HepG2 (cell line): ENCODE measurements around the gene EXOC3L4. TPM values are rescaled to one million over a fixed set of nuclear protein-coding genes. Genes with fewer than 3 reads are reported as not detected.
A peak's percentile ranks its signal among the peaks of the same experiment; 100 is the strongest.

Experiments used
- LCORL ChIP-seq, 2 experiments: fragments of 450-650 bp in 1 of 2; sonication (generic) in 1 of 2; formaldehyde crosslinking in 1 of 2; IDR thresholded peaks; 2 replicates each; pipeline versions ENCODE4 v1.5.0 to v1.6.1; 2017 to 2020; ENCODE audit warnings: antibody characterized with exemption in 1 of 2, missing genetic modification reagents in 1 of 2
- MED8 ChIP-seq: sonication (generic); formaldehyde crosslinking; IDR thresholded peaks from 2 replicates; pipeline ENCODE4 v1.8.1; 2023; ENCODE audit warnings: mild to moderate bottlenecking, missing genetic modification reagents; ENCODE audit not compliant: insufficient replicate concordance
- PAWR ChIP-seq: sonication (generic); formaldehyde crosslinking; IDR thresholded peaks from 2 replicates; pipeline ENCODE4 v1.4.0; 2020; ENCODE audit warnings: missing genetic modification reagents, mild to moderate bottlenecking, borderline replicate concordance
- PHF20 ChIP-seq: sonication (generic); formaldehyde crosslinking; IDR thresholded peaks from 2 replicates; pipeline ENCODE4 v1.5.0; 2020; ENCODE audit warnings: mild to moderate bottlenecking, missing genetic modification reagents
- PLRG1 ChIP-seq: fragments of 450-650 bp; conservative IDR thresholded peaks from 2 replicates; pipeline ENCODE4 v1.6.1; 2016
- XRCC5 ChIP-seq: fragments of 200-400 bp; formaldehyde crosslinking; optimal IDR thresholded peaks from 2 replicates; pipeline ENCODE3; 2017; ENCODE audit warnings: mild to moderate bottlenecking, low read length
- ZBTB21 ChIP-seq: sonication (generic); formaldehyde crosslinking; IDR thresholded peaks from 2 replicates; pipeline ENCODE4 v1.4.0; 2020; ENCODE audit warnings: missing genetic modification reagents
- ZNF20 ChIP-seq: sonication (generic); formaldehyde crosslinking; IDR thresholded peaks from 2 replicates; pipeline ENCODE4 v1.4.0; 2020; ENCODE audit warnings: mild to moderate bottlenecking, moderate library complexity, missing genetic modification reagents
- ZNF556 ChIP-seq: sonication (generic); formaldehyde crosslinking; IDR thresholded peaks from 2 replicates; pipeline ENCODE4 v1.4.0; 2020; ENCODE audit warnings: mild to moderate bottlenecking, missing genetic modification reagents, borderline replicate concordance
- ZNF563 ChIP-seq: sonication (generic); formaldehyde crosslinking; IDR thresholded peaks from 2 replicates; pipeline ENCODE4 v1.8.0; 2022; ENCODE audit warnings: mild to moderate bottlenecking, moderate library complexity, missing genetic modification reagents
- ZNF766 ChIP-seq: sonication (generic); formaldehyde crosslinking; IDR thresholded peaks from 2 replicates; pipeline ENCODE4 v1.5.0; 2020; ENCODE audit warnings: missing genetic modification reagents, borderline replicate concordance
- ZSCAN20 ChIP-seq: sonication (generic); formaldehyde crosslinking; IDR thresholded peaks from 2 replicates; pipeline ENCODE4 v1.4.0; 2020; ENCODE audit warnings: missing genetic modification reagents, mild to moderate bottlenecking, borderline replicate concordance
- ZSCAN25 ChIP-seq: sonication (generic); formaldehyde crosslinking; IDR thresholded peaks from 2 replicates; pipeline ENCODE4 v1.8.0; 2022; ENCODE audit warnings: mild to moderate bottlenecking, missing genetic modification reagents
- ZZZ3 ChIP-seq: sonication (generic); formaldehyde crosslinking; IDR thresholded peaks from 2 replicates; pipeline ENCODE4 v1.4.0; 2020; ENCODE audit warnings: missing genetic modification reagents, mild to moderate bottlenecking, borderline replicate concordance
- polyA plus RNA-seq, 8 experiments: library from polyadenylated mRNA; depleted of rRNA in 3 of 8; stranded (reverse) in 7 of 8; unstranded in 1 of 8; fragments of >200 nt; fragmentation: Illumina TruSeq in 4 of 8; extraction: Trizol in 4 of 8; gene quantifications; 2 replicates each; pipeline versions ENCODE4 v1.2.1 to v1.2.3, GENCODE V29; 2011 to 2016; ENCODE audit warnings: low read depth in 4 of 8, missing spikeins in 1 of 8, mixed read lengths in 1 of 8; ENCODE audit not compliant: insufficient read depth in 1 of 8
- total RNA-seq, 5 experiments: library from RNA; depleted of rRNA; stranded (reverse); fragments of >200 nt; fragmentation: Illumina TruSeq; extraction: Trizol; gene quantifications; 2 replicates each; pipeline ENCODE4 v1.2.3, GENCODE V29; 2016; ENCODE audit warnings: low read depth in 1 of 5
- TF ChIP-seq, protein P1 (sequence below): sonication (generic); formaldehyde crosslinking; IDR thresholded peaks from 2 replicates; pipeline ENCODE4 v1.8.1; 2023; ENCODE audit warnings: missing genetic modification reagents, mild to moderate bottlenecking, borderline replicate concordance
- TF ChIP-seq, protein P2 (sequence below): sonication (generic); formaldehyde crosslinking; IDR thresholded peaks from 2 replicates; pipeline ENCODE4 v1.5.1; 2020; ENCODE audit warnings: missing genetic modification reagents, mild to moderate bottlenecking, borderline replicate concordance
- TF ChIP-seq, protein P3 (sequence below): sonication (generic); formaldehyde crosslinking; IDR thresholded peaks from 2 replicates; pipeline ENCODE4 v1.4.0; 2020; ENCODE audit warnings: missing genetic modification reagents
- TF ChIP-seq, protein P4 (sequence below): IDR thresholded peaks from 2 replicates; pipeline ENCODE4 v1.6.1; 2016; ENCODE audit warnings: low read depth
- TF ChIP-seq, protein P5 (sequence below): sonication (generic); formaldehyde crosslinking; IDR thresholded peaks from 2 replicates; pipeline ENCODE4 v1.8.0; 2022; ENCODE audit warnings: missing genetic modification reagents, mild to moderate bottlenecking, inconsistent platforms, borderline replicate concordance
- TF ChIP-seq, protein P6 (sequence below): sonication (generic); formaldehyde crosslinking; IDR thresholded peaks from 2 replicates; pipeline ENCODE4 v1.4.0; 2020; ENCODE audit warnings: missing genetic modification reagents

The EXOC3L4 gene
- total and polyA plus RNA-seq, 2 of the 13 experiments (the other 11 are each of a cell fraction or from before 2014, with no cell fraction given) = 11.8 to 27.0 TPM

DNA sequence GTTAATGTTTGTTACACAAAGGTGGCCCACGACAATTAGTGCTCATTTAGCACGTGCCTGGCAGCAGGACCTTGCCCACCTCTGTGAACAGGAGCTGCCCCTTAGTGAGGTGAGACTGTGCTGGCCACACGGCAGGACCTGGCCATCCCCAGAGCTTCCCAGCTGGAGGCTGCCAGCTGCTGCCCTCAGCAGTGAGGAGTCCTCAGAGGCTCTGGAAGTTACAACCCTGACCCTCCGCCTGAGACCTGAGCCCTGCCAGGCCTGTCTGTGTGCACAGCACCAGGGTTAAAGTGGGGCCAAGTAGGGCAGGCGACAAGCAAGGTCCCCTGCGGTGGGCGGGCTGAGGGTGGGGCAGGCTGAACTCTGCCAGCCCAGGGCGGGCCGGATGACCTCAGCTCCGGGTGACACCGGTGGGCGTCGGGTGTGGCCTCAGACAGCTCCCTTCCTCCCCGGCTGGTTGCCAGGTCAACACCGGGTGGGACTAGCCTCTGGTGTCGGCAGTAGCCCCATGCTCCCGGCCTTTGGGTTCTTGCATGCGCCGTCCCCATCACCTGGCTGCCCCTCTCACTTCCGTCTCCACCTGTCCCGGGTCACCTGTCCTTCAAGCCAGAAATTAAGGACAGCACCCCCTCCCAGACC, 19.7 kb upstream of the EXOC3L4 start (continued):
- TF ChIP-seq LCORL (IDR thresholded peaks at IDR 0.05) (no peak), LCORL (CRISPR knock-in tag; IDR thresholded peaks at IDR 0.05) (peak; percentile 52), ZSCAN25 (CRISPR knock-in tag) (peak; percentile 30; the same call in 1 of the 2 replicates), ZZZ3 (no peak), ZNF766 (CRISPR knock-in tag) (no peak), PLRG1 (no peak), ZNF556 (CRISPR knock-in tag) (no peak), XRCC5 (no peak), ZBTB21 (CRISPR knock-in tag) (no peak), PHF20 (CRISPR knock-in tag) (no peak), PAWR (CRISPR knock-in tag) (no peak), ZNF563 (CRISPR knock-in tag) (no peak), ZSCAN20 (CRISPR knock-in tag) (no peak), ZNF20 (no peak), MED8 (CRISPR knock-in tag) (no peak)
- TF ChIP-seq, protein P1, sequence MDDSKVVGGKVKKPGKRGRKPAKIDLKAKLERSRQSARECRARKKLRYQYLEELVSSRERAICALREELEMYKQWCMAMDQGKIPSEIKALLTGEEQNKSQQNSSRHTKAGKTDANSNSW (CRISPR knock-in tag) = no peak
- TF ChIP-seq, protein P2, sequence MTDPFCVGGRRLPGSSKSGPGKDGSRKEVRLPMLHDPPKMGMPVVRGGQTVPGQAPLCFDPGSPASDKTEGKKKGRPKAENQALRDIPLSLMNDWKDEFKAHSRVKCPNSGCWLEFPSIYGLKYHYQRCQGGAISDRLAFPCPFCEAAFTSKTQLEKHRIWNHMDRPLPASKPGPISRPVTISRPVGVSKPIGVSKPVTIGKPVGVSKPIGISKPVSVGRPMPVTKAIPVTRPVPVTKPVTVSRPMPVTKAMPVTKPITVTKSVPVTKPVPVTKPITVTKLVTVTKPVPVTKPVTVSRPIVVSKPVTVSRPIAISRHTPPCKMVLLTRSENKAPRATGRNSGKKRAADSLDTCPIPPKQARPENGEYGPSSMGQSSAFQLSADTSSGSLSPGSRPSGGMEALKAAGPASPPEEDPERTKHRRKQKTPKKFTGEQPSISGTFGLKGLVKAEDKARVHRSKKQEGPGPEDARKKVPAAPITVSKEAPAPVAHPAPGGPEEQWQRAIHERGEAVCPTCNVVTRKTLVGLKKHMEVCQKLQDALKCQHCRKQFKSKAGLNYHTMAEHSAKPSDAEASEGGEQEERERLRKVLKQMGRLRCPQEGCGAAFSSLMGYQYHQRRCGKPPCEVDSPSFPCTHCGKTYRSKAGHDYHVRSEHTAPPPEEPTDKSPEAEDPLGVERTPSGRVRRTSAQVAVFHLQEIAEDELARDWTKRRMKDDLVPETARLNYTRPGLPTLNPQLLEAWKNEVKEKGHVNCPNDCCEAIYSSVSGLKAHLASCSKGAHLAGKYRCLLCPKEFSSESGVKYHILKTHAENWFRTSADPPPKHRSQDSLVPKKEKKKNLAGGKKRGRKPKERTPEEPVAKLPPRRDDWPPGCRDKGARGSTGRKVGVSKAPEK (CRISPR knock-in tag) = no peak
- TF ChIP-seq, protein P3, sequence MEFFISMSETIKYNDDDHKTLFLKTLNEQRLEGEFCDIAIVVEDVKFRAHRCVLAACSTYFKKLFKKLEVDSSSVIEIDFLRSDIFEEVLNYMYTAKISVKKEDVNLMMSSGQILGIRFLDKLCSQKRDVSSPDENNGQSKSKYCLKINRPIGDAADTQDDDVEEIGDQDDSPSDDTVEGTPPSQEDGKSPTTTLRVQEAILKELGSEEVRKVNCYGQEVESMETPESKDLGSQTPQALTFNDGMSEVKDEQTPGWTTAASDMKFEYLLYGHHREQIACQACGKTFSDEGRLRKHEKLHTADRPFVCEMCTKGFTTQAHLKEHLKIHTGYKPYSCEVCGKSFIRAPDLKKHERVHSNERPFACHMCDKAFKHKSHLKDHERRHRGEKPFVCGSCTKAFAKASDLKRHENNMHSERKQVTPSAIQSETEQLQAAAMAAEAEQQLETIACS (CRISPR knock-in tag) = no peak
- TF ChIP-seq, protein P4, sequence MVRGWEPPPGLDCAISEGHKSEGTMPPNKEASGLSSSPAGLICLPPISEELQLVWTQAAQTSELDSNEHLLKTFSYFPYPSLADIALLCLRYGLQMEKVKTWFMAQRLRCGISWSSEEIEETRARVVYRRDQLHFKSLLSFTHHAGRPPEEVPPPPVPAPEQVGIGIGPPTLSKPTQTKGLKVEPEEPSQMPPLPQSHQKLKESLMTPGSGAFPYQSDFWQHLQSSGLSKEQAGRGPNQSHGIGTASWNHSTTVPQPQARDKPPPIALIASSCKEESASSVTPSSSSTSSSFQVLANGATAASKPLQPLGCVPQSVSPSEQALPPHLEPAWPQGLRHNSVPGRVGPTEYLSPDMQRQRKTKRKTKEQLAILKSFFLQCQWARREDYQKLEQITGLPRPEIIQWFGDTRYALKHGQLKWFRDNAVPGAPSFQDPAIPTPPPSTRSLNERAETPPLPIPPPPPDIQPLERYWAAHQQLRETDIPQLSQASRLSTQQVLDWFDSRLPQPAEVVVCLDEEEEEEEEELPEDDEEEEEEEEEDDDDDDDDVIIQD (CRISPR knock-in tag) = no peak
- TF ChIP-seq, protein P5, sequence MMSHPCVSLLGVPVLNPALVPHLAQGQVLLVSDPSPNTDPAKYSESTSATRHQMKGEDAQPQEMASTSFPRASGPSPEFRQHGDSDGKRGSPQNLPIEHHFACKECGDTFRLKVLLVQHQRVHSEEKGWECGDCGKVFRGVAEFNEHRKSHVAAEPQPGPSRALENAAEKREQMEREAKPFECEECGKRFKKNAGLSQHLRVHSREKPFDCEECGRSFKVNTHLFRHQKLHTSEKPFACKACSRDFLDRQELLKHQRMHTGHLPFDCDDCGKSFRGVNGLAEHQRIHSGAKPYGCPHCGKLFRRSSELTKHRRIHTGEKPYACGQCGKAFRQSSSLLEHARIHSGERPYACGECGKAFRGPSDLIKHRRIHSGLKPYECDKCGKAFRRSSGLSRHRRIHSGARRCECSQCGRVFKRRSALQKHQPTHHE (CRISPR knock-in tag) = no peak
- TF ChIP-seq, protein P6, sequence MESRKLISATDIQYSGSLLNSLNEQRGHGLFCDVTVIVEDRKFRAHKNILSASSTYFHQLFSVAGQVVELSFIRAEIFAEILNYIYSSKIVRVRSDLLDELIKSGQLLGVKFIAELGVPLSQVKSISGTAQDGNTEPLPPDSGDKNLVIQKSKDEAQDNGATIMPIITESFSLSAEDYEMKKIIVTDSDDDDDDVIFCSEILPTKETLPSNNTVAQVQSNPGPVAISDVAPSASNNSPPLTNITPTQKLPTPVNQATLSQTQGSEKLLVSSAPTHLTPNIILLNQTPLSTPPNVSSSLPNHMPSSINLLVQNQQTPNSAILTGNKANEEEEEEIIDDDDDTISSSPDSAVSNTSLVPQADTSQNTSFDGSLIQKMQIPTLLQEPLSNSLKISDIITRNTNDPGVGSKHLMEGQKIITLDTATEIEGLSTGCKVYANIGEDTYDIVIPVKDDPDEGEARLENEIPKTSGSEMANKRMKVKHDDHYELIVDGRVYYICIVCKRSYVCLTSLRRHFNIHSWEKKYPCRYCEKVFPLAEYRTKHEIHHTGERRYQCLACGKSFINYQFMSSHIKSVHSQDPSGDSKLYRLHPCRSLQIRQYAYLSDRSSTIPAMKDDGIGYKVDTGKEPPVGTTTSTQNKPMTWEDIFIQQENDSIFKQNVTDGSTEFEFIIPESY (CRISPR knock-in tag) = no peak
